ACC112 (cell line): ENCODE results near the gene QRFP.

Source experiments
- H2AFZ ChIP-seq: fragments of 200-600 bp; sonication (generic); one replicate; pipeline ENCODE4 v1.6.0; 2017; ENCODE audit warnings: antibody characterized with exemption, low read length; ENCODE audit not compliant: unreplicated experiment
- H3K27ac ChIP-seq: fragments of 200-600 bp; sonication (generic); 2 replicates; pipeline ENCODE4 v1.5.1; 2014; ENCODE audit warnings: low read depth, mild to moderate bottlenecking, antibody characterized with exemption, low read length, moderate library complexity
- H3K27me3 ChIP-seq: fragments of 200-600 bp; sonication (generic); 2 replicates; pipeline ENCODE4 v1.6.1; 2014; ENCODE audit warnings: mild to moderate bottlenecking, antibody characterized with exemption, low read length, moderate library complexity, mixed read lengths; ENCODE audit not compliant: insufficient read depth
- H3K36me3 ChIP-seq: fragments of 200-600 bp; sonication (generic); 2 replicates; pipeline ENCODE4 v1.6.1; 2016; ENCODE audit warnings: mild to moderate bottlenecking, antibody characterized with exemption, low read length, moderate library complexity, mixed read lengths; ENCODE audit not compliant: insufficient read depth
- H3K4me1 ChIP-seq: fragments of 200-600 bp; sonication (generic); one replicate; pipeline ENCODE4 v1.6.1; 2016; ENCODE audit warnings: low read length, mixed read lengths; ENCODE audit not compliant: insufficient read depth, unreplicated experiment, control insufficient read depth
- H3K4me3 ChIP-seq: fragments of 200-600 bp; sonication (generic); 2 replicates; pipeline ENCODE4 v1.5.1; 2014; ENCODE audit warnings: mild to moderate bottlenecking, low read depth, low read length
- H3K79me2 ChIP-seq: fragments of 200-600 bp; sonication (generic); one replicate; pipeline ENCODE4 v1.6.0; 2016; ENCODE audit warnings: low read length; ENCODE audit not compliant: control insufficient read depth, unreplicated experiment, insufficient read depth

Gene QRFP

DNA sequence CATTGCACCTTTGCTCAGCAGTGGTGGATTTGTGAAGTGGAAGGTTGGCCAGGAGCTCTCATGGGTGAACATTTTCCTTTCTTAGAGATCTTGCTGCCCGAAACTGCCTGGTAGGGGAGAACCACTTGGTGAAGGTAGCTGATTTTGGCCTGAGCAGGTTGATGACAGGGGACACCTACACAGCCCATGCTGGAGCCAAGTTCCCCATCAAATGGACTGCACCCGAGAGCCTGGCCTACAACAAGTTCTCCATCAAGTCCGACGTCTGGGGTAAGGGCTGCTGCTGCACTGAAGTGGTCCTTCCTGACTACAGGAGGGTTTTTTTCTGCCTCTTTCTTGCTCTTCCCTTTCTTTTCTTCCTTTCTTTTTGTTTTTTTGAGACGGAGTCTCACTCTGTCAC is 21.8 kb downstream of the QRFP start:
- Histone ChIP-seq H3K79me2 (peaks cover 10% of the 10 kb centered on the region), H3K4me3 (no peak overlapping the region), H3K36me3 (peaks cover 46% of the 10 kb centered on the region), H3K27me3 (no peaks in the 10 kb centered on the region), H2AFZ (no peak overlapping the region), H3K4me1 (no peaks in the 10 kb centered on the region), H3K27ac (no peak overlapping the region)

DNA sequence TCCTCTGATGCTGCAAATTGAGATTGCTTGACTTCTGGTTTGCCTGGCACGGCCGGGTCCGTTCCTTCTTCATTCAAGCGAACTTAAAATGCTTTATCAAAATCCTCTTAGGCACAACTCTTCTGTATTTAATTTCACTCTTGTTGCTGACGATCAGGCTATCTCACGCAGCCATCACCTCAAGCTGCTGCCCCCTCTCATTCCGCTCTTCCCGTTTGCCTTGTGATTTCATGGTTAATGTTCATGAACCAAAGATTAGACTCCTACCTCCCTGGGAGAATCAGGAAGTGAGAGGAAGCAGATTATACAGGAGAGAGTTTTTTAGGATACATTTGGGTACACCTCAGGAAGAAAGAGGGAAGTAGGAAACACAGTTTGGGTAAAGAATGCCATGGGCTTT is 22.6 kb downstream of the QRFP start:
- Histone ChIP-seq H3K27me3 (no peaks in the 10 kb centered on the region), H3K4me3 (no peak overlapping the region), H3K4me1 (no peaks in the 10 kb centered on the region), H3K27ac (no peak overlapping the region), H3K79me2 (peaks cover 14% of the 10 kb centered on the region), H3K36me3 (peaks cover 43% of the 10 kb centered on the region), H2AFZ (no peak overlapping the region)

GRCh38 chr9:130872912-130873503 is 23.6 kb downstream of the QRFP start:
- Histone ChIP-seq H3K4me1 (no peaks in the 10 kb centered on the region), H3K27me3 (no peaks in the 10 kb centered on the region), H3K36me3 (peaks cover 36% of the 10 kb centered on the region), H2AFZ (no peak overlapping the region), H3K4me3 (no peak overlapping the region), H3K79me2 (peaks cover 17% of the 10 kb centered on the region), H3K27ac (no peak overlapping the region)

GRCh38 chr9:130872508-130872907 is 24.1 kb downstream of the QRFP start:
- no peaks in the 10 kb centered on the region for H3K4me1 ChIP-seq
- peaks cover 36% of the 10 kb centered on the region for H3K36me3 ChIP-seq
- H3K27ac ChIP-seq, result no peak overlapping the region
- H3K4me3 ChIP-seq, result no peak overlapping the region
- H3K79me2 ChIP-seq, result peaks cover 20% of the 10 kb centered on the region
- no peaks in the 10 kb centered on the region for H3K27me3 ChIP-seq
- no peak overlapping the region for H2AFZ ChIP-seq

- peaks cover 33% of the 10 kb centered on the region for H3K36me3 ChIP-seq
- no peaks in the 10 kb centered on the region for H3K4me1 ChIP-seq
- no peak overlapping the region for H3K27ac ChIP-seq
- peaks cover 24% of the 10 kb centered on the region for H3K79me2 ChIP-seq
- H3K4me3 ChIP-seq, result no peak overlapping the region
- no peaks in the 10 kb centered on the region for H3K27me3 ChIP-seq
- H2AFZ ChIP-seq, result no peak overlapping the region
Measured at GRCh38 chr9:130872093-130872492, 24.5 kb downstream of the QRFP start.

DNA sequence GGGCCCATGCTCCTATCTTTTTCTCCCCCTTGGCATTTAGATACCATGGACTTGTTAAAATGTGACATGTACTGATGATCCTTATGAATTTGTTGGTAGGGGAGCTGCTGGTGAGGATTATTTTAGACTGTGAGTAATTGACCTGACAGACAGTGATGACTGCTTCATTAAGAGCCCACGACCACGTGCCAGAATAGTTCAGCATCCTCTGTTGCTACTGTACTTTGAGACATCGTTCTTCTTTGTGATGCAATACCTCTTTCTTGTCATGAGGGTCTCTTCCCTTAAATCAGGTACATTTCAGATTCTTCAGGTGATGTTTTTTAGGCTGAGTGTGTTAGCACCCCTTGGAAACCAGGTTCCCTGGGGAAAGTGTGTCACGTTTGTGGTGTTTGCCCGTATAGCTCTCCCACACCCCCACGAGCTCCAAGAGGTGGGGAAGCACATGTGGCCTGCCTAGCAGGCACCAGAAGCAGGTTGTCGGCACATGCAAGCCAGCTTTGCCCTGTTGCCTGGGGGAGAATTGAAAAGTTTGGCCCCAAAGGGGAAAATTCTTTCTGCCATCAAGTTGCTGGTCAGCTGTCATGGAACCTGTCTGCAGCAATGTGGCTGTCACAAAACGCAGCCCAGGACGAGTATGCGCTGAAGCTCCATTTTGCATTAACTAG is 25.1 kb downstream of the QRFP start:
- Histone ChIP-seq H2AFZ (no peak overlapping the region), H3K79me2 (peaks cover 30% of the 10 kb centered on the region), H3K27ac (no peak overlapping the region), H3K36me3 (peaks cover 30% of the 10 kb centered on the region), H3K4me1 (no peaks in the 10 kb centered on the region), H3K27me3 (no peaks in the 10 kb centered on the region), H3K4me3 (no peak overlapping the region)

GRCh38 chr9:130870491-130871381 is 25.9 kb downstream of the QRFP start:
- Histone ChIP-seq H3K27ac (no peak overlapping the region), H3K27me3 (no peaks in the 10 kb centered on the region), H3K36me3 (peaks cover 33% of the 10 kb centered on the region), H3K4me3 (no peak overlapping the region), H3K4me1 (no peaks in the 10 kb centered on the region), H3K79me2 (peaks cover 37% of the 10 kb centered on the region), H2AFZ (no peak overlapping the region)

GRCh38 chr9:130869250-130869649 is 27.4 kb downstream of the QRFP start:
- Histone ChIP-seq H3K27me3 (no peaks in the 10 kb centered on the region), H3K36me3 (peaks cover 32% of the 10 kb centered on the region), H3K4me3 (no peak overlapping the region), H3K79me2 (peaks cover 46% of the 10 kb centered on the region), H3K4me1 (no peaks in the 10 kb centered on the region), H2AFZ (no peak overlapping the region), H3K27ac (no peak overlapping the region)

GRCh38 chr9:130868230-130868629 is 28.4 kb downstream of the QRFP start:
- Histone ChIP-seq H3K27ac (no peak overlapping the region), H3K36me3 (peaks cover 30% of the 10 kb centered on the region), H3K4me3 (no peak overlapping the region), H3K79me2 (peaks cover 56% of the 10 kb centered on the region), H2AFZ (no peak overlapping the region), H3K27me3 (no peaks in the 10 kb centered on the region), H3K4me1 (no peaks in the 10 kb centered on the region)

DNA sequence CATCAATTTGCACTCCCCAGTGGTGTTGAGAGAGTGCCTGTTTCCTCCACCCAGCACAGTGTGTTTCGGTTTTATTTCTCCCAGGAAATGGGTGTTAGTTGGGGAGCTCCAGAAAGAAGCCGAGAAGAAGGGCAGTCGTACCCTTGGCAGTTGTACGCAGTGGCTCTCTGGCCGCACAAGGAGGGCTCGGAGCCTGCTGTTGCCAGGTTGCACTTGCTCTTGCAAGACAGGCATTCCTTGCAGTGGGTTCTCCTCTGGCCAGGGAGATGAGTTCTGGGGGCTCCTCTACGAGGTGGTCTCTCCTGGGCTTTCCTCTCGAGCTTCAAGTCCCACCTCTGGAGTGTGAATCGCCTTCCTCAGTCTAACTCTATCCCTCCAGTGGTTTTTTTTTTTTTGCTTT is 29.1 kb downstream of the QRFP start:
- Histone ChIP-seq H3K27me3 (no peaks in the 10 kb centered on the region), H3K27ac (no peak overlapping the region), H2AFZ (no peak overlapping the region), H3K4me1 (no peaks in the 10 kb centered on the region), H3K79me2 (peaks cover 63% of the 10 kb centered on the region), H3K36me3 (peaks cover 27% of the 10 kb centered on the region), H3K4me3 (no peak overlapping the region)
